WTC11 (cell line): ENCODE measurements around the gene CRTC3.

ENCODE experiments used
- GRHL2 ChIP-seq: fragments of 250-450 bp; sonication (Bioruptor Pico); IDR thresholded peaks from 2 replicates; pipeline ENCODE4 v1.8.0; 2022; ENCODE audit warnings: mild to moderate bottlenecking, moderate library complexity; ENCODE audit not compliant: insufficient replicate concordance, severe bottlenecking
- IRF2 ChIP-seq: sonication (generic); formaldehyde crosslinking; IDR thresholded peaks from 2 replicates; pipeline ENCODE4 v1.8.0; 2022; ENCODE audit warnings: low read depth, missing genetic modification reagents, borderline replicate concordance
- NFATC4 ChIP-seq: fragments of 250-450 bp; sonication (Bioruptor Pico); IDR thresholded peaks from 2 replicates; pipeline ENCODE4 v1.9.0; 2021; ENCODE audit warnings: mild to moderate bottlenecking
- NFE2L1 ChIP-seq: sonication (generic); formaldehyde crosslinking; IDR thresholded peaks from 2 replicates; pipeline ENCODE4 v1.8.1; 2023; ENCODE audit warnings: missing genetic modification reagents
- ZBTB21 ChIP-seq: sonication (generic); formaldehyde crosslinking; IDR thresholded peaks from 2 replicates; pipeline ENCODE4 v1.8.1; 2023; ENCODE audit warnings: mild to moderate bottlenecking, missing genetic modification reagents, borderline replicate concordance
- ZNF232 ChIP-seq: sonication (generic); formaldehyde crosslinking; IDR thresholded peaks from 2 replicates; pipeline ENCODE4 v1.8.0; 2022; ENCODE audit warnings: mild to moderate bottlenecking, missing genetic modification reagents
- TF ChIP-seq, protein P1 (sequence below): sonication (generic); formaldehyde crosslinking; conservative IDR thresholded peaks from 2 replicates; pipeline ENCODE4 v1.8.1; 2022; ENCODE audit warnings: mild to moderate bottlenecking, missing genetic modification reagents
- TF ChIP-seq, protein P2 (sequence below): fragments of 200-600 bp; IDR thresholded peaks from 2 replicates; pipeline ENCODE4 v1.8.0; 2022; ENCODE audit warnings: antibody characterized with exemption
- TF ChIP-seq, protein P3 (sequence below): sonication (generic); formaldehyde crosslinking; IDR thresholded peaks from 2 replicates; pipeline ENCODE4 v1.8.1; 2023; ENCODE audit warnings: mild to moderate bottlenecking, missing genetic modification reagents
- TF ChIP-seq, protein P4 (sequence below): sonication (generic); formaldehyde crosslinking; IDR thresholded peaks from 2 replicates; pipeline ENCODE4 v1.8.1; 2022; ENCODE audit warnings: low read depth, mild to moderate bottlenecking, moderate library complexity, missing genetic modification reagents, borderline replicate concordance

DNA sequence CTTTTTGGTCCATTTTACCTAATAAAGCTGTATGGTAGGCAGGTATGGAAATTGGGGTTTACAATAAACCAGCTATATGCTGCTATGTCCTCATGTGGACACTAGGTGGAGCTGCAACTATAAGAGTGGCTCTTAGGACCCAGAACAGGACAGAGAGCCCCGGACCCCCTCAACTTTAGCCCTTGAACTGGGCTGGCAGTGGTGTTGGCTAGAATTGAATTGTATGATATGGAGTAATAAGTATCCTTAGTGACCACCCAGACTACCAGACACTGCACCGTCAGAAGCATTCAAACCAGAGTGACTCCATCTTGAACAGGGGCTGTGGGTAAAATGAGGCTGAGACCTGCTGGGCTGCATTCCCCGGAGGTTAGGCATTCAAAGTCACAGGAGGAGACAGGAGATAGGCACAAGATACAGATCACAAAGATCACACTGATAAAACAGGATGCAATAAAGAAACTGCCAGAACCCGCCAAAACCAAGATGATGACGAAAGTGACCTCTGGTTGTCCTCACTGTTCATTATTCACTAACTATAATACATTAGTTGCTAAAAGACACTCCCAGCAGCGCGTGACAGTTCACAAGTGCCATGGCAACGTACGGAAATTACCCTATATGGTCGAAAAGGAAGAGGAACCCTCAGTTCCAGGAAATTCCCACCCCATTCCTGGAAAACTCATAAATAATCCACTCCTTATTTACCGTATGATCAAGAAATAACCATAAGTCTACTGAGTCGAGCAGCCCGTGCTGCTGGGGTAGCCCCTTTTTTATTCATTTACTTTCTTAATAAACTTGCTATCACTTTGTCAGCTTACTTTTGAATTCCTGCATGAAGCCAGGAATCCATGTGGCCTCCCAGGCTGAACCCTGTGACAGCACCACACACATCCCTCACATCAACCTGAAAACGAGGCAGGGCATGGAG, 118.7 kb downstream of the CRTC3 start:
- TF ChIP-seq, protein P1, sequence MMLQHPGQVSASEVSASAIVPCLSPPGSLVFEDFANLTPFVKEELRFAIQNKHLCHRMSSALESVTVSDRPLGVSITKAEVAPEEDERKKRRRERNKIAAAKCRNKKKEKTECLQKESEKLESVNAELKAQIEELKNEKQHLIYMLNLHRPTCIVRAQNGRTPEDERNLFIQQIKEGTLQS (CRISPR knock-in tag) = no peak
- TF ChIP-seq NFE2L1 (CRISPR knock-in tag) (no peak), ZBTB21 (no peak), ZNF232 (CRISPR knock-in tag) (no peak), GRHL2 (CRISPR knock-in tag) (no peak), IRF2 (CRISPR knock-in tag) (no peak), NFATC4 (CRISPR knock-in tag) (no peak)
- TF ChIP-seq, protein P2, sequence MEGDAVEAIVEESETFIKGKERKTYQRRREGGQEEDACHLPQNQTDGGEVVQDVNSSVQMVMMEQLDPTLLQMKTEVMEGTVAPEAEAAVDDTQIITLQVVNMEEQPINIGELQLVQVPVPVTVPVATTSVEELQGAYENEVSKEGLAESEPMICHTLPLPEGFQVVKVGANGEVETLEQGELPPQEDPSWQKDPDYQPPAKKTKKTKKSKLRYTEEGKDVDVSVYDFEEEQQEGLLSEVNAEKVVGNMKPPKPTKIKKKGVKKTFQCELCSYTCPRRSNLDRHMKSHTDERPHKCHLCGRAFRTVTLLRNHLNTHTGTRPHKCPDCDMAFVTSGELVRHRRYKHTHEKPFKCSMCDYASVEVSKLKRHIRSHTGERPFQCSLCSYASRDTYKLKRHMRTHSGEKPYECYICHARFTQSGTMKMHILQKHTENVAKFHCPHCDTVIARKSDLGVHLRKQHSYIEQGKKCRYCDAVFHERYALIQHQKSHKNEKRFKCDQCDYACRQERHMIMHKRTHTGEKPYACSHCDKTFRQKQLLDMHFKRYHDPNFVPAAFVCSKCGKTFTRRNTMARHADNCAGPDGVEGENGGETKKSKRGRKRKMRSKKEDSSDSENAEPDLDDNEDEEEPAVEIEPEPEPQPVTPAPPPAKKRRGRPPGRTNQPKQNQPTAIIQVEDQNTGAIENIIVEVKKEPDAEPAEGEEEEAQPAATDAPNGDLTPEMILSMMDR = peak; percentile 89
- TF ChIP-seq, protein P3, sequence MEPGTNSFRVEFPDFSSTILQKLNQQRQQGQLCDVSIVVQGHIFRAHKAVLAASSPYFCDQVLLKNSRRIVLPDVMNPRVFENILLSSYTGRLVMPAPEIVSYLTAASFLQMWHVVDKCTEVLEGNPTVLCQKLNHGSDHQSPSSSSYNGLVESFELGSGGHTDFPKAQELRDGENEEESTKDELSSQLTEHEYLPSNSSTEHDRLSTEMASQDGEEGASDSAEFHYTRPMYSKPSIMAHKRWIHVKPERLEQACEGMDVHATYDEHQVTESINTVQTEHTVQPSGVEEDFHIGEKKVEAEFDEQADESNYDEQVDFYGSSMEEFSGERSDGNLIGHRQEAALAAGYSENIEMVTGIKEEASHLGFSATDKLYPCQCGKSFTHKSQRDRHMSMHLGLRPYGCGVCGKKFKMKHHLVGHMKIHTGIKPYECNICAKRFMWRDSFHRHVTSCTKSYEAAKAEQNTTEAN = no peak
- TF ChIP-seq, protein P4, sequence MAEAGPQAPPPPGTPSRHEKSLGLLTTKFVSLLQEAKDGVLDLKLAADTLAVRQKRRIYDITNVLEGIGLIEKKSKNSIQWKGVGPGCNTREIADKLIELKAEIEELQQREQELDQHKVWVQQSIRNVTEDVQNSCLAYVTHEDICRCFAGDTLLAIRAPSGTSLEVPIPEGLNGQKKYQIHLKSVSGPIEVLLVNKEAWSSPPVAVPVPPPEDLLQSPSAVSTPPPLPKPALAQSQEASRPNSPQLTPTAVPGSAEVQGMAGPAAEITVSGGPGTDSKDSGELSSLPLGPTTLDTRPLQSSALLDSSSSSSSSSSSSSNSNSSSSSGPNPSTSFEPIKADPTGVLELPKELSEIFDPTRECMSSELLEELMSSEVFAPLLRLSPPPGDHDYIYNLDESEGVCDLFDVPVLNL (CRISPR knock-in tag) = no peak
